ENCODE results near the gene INSR. TPM values are rescaled to one million over a fixed set of nuclear protein-coding genes. Genes with fewer than 3 reads are reported as not detected.

INSR gene
- total and polyA plus RNA-seq, 2 of the 8 experiments (the other 6 are each of a cell fraction or from before 2014, with no cell fraction given) = 13.1 to 48.7 TPM

DNA sequence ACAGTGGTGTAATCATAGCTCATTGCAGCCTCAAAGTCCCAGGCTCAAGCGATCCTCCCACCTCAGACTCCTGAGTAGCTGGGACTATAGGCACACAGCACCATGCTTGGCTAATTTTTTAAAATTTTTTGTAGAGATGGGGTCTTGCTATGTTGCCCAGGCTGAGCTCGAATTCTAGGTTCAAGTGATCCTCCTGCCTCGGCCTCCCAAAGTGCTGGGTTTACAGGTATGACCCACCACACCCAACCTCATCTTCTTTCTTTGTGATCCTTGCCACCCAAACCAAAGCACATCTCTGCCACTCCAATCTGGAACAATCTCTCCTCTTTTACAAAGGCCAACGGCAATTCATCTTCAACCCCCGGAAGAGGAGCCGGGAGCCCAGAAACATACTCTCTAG, 38.6 kb downstream of the INSR start:
- no peak overlapping the region for H2AK5ac ChIP-seq (ENCODE audit: low read depth, low read length)
- CTCF ChIA-PET (ENCODE audit: partially characterized antibody) = no interaction called here

More for the DNA sequence above, 38.6 kb downstream of the INSR start:
- no peak overlapping the region for H3K4ac ChIP-seq (replicated peaks; ENCODE audit: insufficient read length, low read depth, low read length)
- no peak overlapping the region for H3K14ac ChIP-seq (ENCODE audit: insufficient read length)
- no peak for TF ChIP-seq SIX5 (IDR thresholded peaks at IDR 0.05; ENCODE audit: low read depth, low read length)
- TF ChIP-seq BRCA1 (IDR thresholded peaks at IDR 0.05; ENCODE audit: low read depth, low read length) = no peak
- TF ChIP-seq RBBP5 (IDR thresholded peaks at IDR 0.05; ENCODE audit: borderline replicate concordance, low read depth, low read length) = no peak
- no peak for TF ChIP-seq RXRA (IDR thresholded peaks at IDR 0.05; ENCODE audit: insufficient read depth, low read depth, low read length)
- TF ChIP-seq BCL11A (IDR thresholded peaks at IDR 0.05; ENCODE audit: low read depth in 2 of 2, low read length in 2 of 2) = no peak
- no peak for TF ChIP-seq SP4 (IDR thresholded peaks at IDR 0.05; ENCODE audit: low read length)
- no peak for TF ChIP-seq SRF (IDR thresholded peaks at IDR 0.05; ENCODE audit: low read depth, low read length)
- no peak for TF ChIP-seq SP1 (IDR thresholded peaks at IDR 0.05; ENCODE audit: low read depth, low read length)
- no peak for TF ChIP-seq KDM4A (IDR thresholded peaks at IDR 0.05; ENCODE audit: low read depth, low read length, severe bottlenecking)
- no peak overlapping the region for H3K18ac ChIP-seq (ENCODE audit: extremely low read depth, low read length)
- H2BK15ac ChIP-seq (ENCODE audit: low read length) = no peak overlapping the region
- H4K5ac ChIP-seq (ENCODE audit: insufficient read length, low read depth, low read length) = no peak overlapping the region
- no peak overlapping the region for H3K27ac ChIP-seq (ENCODE audit: low read depth, low read length)
- no peak overlapping the region for H2BK20ac ChIP-seq (ENCODE audit: low read length)
- 96% methylated on average over 6 of the region's 6 CpGs; no CpG with 5 or more reads in 1 of the 2 experiments for WGBS, 2 experiments (ENCODE audit: extremely low coverage in 1 of 2, insufficient coverage in 1 of 2, insufficient read length in 1 of 2, insufficient replicate concordance in 2 of 2, low coverage in 1 of 2, low lambda C conversion rate in 2 of 2, missing lambda C conversion rate in 1 of 2)
- H3K56ac ChIP-seq (replicated peaks; ENCODE audit: insufficient read length, low read depth, low read length) = no peak overlapping the region
- H3K4me1 ChIP-seq (replicated peaks in 1 of 4; ENCODE audit: control insufficient read depth in 3 of 4, insufficient read depth in 4 of 4, low read length in 3 of 4) = peaks cover 0 to 6% (median 3%) of the 10 kb centered on the region in 4 experiments; a peak in 4 of 7 replicates
- H2BK5ac ChIP-seq (ENCODE audit: low read depth, low read length) = no peak overlapping the region
- POLR2A ChIA-PET (ENCODE audit: partially characterized antibody) = interaction anchor here (0.6 kb wide), 1 partner anchor 45 kb away, joined by 3 read pairs; no protein-coding TSS in a partner anchor
- peaks cover 0 to 23% of the 10 kb centered on the region in 2 experiments; a peak in 2 of 4 replicates for H3K79me2 ChIP-seq (ENCODE audit: control insufficient read depth in 1 of 2, insufficient read depth in 2 of 2, low read length in 2 of 2)
- DNase-seq (ENCODE audit: low read depth in 1 of 2, low spot score in 2 of 2) (no peak), FAIRE-seq (no peak)
- peaks cover 0 to 3% of the 10 kb centered on the region in 2 experiments for H4K20me1 ChIP-seq (replicated peaks in 1 of 2; ENCODE audit: control insufficient read depth in 1 of 2, insufficient read depth in 2 of 2, low read length in 2 of 2)
- no peak overlapping the region for H4K91ac ChIP-seq (replicated peaks; ENCODE audit: insufficient read length, low read length)
- H3K9ac ChIP-seq (replicated peaks in 1 of 4; ENCODE audit: extremely low read depth in 1 of 4, low read depth in 3 of 4, low read length in 3 of 4) = no peak overlapping the region
- H3K9me3 ChIP-seq (ENCODE audit: insufficient read depth in 2 of 2, low read depth in 1 of 2, low read length in 1 of 2) = no peaks in the 10 kb centered on the region
- H3K27me3 ChIP-seq (replicated peaks in 1 of 4; ENCODE audit: control insufficient read depth in 3 of 4, extremely low read depth in 1 of 4, insufficient read depth in 3 of 4, low read length in 3 of 4) = no peaks in the 10 kb centered on the region
- no peak overlapping the region for H2BK120ac ChIP-seq (replicated peaks; ENCODE audit: low read depth, low read length)
- H3K4me2 ChIP-seq (ENCODE audit: insufficient read depth in 1 of 2, low read depth in 2 of 2, low read length in 2 of 2) = no peak overlapping the region
- H3K23ac ChIP-seq (ENCODE audit: insufficient read length) = no peak overlapping the region
- no peak overlapping the region for H2BK12ac ChIP-seq (ENCODE audit: low read depth, low read length)
- H4K8ac ChIP-seq (ENCODE audit: extremely low read depth, insufficient read depth, low read length) = no peak overlapping the region
- H2AFZ ChIP-seq (ENCODE audit: low read length) = no peak overlapping the region
- peaks cover 7% of the 10 kb centered on the region for H3K79me1 ChIP-seq (ENCODE audit: low read depth, low read length)
- H3K23me2 ChIP-seq (ENCODE audit: low read depth, low read length) = no peaks in the 10 kb centered on the region; the same call in 1 of the 2 replicates
- H3K36me3 ChIP-seq (ENCODE audit: control insufficient read depth in 2 of 4, insufficient read depth in 4 of 4, low read length in 3 of 4) = no peaks in the 10 kb centered on the region
- H3K4me3 ChIP-seq (ENCODE audit: extremely low read depth in 1 of 4, insufficient read depth in 2 of 4, low read depth in 3 of 4, low read length in 4 of 4) = no peak overlapping the region

All from H1 (cell line).